HG03095 (cell line): ENCODE results near the gene IMPA2.

Experiments
- ATAC-seq: cut with Tn5 transposase; IDR thresholded peaks from one replicate; pipeline ENCODE4 v1.9.1; 2021; ENCODE audit warnings: moderate library complexity; ENCODE audit not compliant: unreplicated experiment

Gene IMPA2

GRCh38 chr18:12006488-12006840 lies 25.2 kb downstream of the IMPA2 start:
- ATAC-seq, result no peak

- no peak for ATAC-seq
Observed at GRCh38 chr18:12007063-12007462, 25.8 kb downstream of the IMPA2 start.

DNA sequence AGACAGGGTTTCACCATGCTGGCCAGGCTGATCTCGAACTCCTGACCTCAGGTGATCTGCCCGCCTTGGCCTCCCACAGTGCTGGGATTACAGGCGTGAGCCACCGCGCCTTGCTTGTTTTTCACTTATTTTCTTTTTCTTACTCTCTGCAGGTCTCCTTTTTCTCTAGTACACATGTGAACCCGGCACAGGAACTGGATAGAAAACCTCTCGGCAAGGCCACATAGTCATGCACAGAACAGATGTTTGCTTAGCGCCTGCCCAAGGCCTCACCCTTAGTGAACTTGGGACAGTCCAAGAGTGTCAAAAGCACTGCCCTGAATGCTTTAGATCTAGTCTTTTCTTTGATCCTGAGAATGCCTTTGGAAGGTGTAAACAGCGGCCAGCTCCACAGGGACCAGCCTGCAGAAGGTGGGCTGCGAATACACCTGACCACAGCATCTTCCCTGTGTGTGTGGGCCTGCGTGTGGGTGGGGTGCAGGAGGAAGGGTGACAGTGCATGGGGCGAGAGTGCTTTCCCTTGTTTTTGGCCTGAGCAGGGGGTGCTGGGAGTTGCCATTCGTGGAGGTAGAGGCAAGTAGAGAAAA lies 27.0 kb downstream of the IMPA2 start:
- ATAC-seq, result no peak

DNA sequence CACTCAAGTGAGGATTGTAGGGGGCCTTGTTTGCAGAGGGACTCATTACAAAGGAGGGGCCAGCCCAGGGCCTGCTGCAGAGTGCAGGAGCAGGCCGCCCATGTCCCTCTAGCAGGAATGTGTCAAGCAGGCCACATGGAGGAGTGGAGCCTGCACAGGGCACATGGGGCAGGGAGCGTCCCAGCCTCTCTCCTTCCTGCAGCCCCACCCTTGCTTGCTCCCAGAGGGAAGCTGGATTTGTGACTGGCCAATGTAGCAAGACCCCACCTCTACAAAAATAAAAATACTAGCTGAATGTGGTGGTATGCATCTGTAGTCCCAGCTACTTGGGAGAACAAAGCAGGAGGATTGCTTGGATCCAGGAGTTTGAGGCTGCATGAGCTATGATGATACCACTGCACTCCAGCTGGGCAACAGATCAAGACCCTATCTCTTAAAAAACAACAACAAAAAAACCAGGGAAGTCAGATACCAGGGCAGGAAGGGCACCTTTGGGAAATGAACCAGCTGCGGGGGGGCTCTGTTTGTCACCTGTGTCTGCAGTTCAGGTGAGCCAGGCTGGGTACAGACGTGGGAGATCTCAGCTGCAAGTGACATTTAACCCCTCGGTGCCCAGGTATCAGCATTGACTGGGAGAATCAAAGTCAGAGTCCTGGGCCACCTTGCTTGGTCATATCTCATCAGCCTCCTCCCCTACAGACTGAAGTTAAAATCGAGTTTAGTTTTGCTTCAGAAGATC lies 27.7 kb downstream of the IMPA2 start:
- ATAC-seq, result no peak

DNA sequence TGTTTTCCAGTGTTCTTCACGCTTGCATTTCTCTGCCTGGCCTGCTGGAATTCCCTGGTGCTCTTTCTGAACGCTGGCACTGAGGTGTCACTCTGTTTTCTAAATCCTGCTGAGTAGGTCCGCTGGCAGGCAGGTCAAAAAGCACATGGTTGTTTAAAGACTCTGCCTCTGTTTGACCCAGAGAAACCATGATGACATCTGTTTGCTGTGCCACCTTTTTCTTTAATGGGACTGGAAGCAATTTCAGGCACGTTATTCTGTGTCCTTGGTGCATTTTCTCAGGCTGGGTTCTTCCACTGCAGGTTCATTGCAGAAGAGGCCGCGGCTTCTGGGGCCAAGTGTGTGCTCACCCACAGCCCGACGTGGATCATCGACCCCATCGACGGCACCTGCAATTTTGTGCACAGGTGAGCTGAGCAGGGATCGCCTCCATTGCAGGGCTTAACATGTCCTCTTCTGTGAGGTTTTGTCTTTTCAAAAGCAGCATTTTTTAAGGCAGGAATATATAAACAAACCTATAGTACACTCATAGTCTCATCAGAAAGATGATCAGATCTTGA lies 28.4 kb downstream of the IMPA2 start:
- no peak for ATAC-seq

DNA sequence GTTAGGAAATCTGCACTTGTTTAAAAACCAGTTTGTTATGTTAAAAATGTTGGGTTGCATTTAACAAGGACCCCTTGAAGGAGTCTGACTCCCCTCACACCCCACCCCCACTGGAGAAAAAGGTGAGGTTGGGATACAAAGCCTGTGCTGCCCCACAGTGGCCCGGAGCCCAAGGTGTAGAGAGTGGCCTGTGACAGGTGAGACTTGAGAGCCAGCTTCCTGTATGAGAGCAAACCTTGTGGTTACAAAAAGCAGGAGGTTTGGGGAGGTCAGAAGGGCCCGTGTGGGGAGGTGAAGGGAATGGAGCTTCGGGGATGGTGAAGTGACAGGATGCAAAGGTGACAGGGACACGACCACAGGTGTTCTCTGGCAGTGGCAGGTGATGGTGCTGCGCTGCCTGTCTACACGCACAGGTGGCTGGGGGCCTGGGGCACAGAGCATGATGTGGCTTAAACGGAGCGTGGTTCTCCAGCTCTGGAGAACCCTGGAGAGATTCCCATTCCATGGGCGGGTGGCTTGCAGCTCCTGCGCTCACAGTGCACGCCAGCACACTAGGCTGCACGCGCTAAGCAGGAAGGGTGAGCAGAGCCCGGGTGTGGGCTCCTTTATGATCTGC lies 29.0 kb downstream of the IMPA2 start:
- ATAC-seq, result no peak

GRCh38 chr18:12011199-12011956 lies 30.1 kb downstream of the IMPA2 start:
- no peak for ATAC-seq

DNA sequence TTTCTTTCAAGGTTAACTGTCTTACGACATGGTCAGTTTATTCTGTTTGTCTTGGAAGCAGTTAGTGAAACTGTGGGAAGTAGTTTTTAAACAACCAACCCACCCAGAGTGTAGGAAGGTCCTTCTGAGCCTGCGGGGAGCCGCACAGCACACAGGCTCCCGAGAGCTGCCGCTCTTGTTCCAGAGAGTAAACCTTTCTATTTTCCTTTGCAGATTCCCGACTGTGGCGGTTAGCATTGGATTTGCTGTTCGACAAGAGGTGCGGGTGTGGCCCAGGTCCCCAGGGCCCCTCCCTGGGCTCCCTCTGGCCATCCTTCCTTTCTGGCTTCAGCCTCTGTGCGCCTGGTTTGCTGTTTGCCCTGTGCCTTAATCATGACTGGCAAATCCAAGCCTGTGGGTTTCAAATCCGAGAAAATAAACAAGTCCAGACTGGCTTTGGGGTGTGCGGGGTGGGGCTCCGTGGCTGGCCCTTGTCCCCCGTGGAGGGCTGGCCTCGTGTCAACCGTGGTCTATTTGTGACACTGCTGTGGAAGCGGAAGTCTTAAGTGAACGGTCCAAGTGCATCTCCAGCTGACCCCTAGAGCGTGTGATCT lies 30.7 kb downstream of the IMPA2 start:
- no peak for ATAC-seq

- ATAC-seq, result no peak
Observed at GRCh38 chr18:12012697-12013096, 31.4 kb downstream of the IMPA2 start.

DNA sequence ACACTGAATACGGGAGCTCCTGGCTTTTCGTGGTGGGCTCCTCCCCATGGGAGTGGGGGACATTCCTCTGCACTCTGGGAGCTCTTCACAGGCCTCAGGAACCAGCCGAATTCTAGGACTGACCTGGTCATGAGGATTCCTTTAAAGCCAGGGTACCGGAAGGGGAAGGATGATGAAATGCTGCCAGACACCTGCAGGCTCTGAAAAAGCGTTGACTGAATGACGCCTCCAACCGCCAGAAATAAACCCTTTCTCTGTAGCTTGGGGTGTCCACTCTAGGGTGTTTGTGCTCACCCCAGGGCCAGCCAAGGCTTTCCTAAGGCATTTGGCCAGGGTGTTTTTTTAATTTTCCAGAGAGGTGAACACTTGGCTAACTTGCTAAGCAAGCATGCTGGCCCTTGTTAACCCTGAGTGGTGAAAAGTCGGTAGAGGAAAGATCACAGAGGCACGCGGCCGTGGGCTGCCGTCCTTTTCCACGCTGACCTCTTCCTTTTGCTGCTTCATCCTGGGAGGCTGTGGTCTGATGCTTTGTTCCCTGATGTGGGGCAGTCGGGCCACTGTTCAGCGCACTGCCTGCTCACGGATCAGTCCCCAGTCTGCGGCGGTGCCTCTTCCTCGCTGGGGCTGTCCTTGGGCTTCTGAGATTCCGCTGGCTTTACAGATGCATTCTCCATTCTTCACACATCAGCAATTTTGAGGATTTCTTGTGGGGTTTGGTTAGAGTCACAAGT lies 32.0 kb downstream of the IMPA2 start:
- ATAC-seq, result no peak

GRCh38 chr18:12014086-12014485 lies 32.8 kb downstream of the IMPA2 start:
- no peak for ATAC-seq

- no peak for ATAC-seq
Observed at GRCh38 chr18:12014521-12015415, 33.5 kb downstream of the IMPA2 start.

- no peak for ATAC-seq
Observed at GRCh38 chr18:12015416-12016062, 34.2 kb downstream of the IMPA2 start.

GRCh38 chr18:12017081-12017480 lies 35.8 kb downstream of the IMPA2 start:
- ATAC-seq, result no peak

DNA sequence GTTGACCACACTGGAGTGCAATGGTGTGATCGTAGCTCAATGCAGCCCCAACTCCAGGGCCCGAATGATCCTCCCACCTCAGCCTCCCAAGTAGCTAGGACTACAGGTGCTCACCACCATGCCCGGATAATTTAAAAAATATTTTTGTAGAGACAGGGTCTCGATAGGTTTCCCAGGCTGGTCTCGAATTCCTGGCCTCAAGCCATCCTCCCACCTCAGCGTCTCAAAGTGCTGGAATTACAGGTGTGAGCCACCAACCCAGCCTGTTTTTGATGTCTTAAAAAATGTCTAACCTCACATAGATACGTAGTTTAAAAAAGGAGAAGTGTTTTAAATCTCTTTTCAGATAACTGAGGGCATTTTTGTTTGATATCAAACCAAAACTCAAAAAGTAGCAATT lies 37.6 kb downstream of the IMPA2 start:
- ATAC-seq, result no peak

- ATAC-seq, result no peak
Observed at GRCh38 chr18:12021077-12021476, 39.8 kb downstream of the IMPA2 start.

GRCh38 chr18:12021596-12021995 lies 40.3 kb downstream of the IMPA2 start:
- ATAC-seq, result no peak

DNA sequence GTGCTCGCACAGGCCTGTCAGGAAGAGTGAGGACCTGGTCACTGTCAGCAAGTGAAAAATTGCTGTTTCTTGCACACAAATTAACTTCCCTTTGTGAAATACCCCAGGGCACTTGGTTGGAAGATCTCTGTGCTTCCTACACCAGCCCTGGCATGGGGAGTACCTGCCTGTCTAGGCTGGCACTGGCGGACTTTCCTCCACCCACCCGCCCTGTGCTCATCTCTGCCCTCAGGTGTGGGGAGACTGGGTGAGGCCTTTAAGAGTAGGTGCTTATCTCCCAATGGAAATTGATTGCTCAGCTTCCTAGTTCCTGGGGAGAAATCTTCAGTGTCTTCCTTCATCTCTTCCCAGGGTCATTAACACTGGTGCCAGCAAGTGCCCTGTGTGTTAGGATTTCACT lies 42.1 kb downstream of the IMPA2 start:
- ATAC-seq, result no peak

DNA sequence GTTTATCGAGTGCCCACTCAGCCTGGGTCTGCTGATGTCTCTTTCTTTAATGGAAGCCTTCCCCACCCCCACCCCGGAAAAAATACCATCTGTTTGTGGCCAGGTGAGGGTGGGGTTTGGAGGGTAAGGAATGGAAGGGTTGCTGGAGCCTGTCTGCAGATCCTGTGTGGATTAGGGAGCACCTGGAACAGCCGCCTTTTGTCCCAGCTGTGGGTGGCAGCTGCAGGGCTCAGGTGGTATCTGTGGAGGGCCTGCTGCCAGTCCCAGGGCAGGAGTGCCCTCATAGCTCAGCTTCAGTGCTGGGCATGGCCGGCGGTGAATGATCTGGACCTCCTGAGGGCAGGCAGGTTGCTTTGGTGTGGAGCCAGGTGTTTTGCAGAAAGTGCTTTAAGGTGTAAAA lies 45.3 kb downstream of the IMPA2 start:
- no peak for ATAC-seq
